NCI-H2081 (cell line): Measurements from ENCODE around the gene PRAC1.

ENCODE experiments used
- DNase-seq, 2 experiments: peaks; one replicate each; lab custom pipeline; 2025; lab: John Stamatoyannopoulos, UW

Gene PRAC1

GRCh38 chr17:48747445-48748363 lies 25.4 kb upstream of the PRAC1 start:
- DNase-seq: no peak

GRCh38 chr17:48746916-48747444 lies 24.7 kb upstream of the PRAC1 start:
- DNase-seq: no peak

DNA sequence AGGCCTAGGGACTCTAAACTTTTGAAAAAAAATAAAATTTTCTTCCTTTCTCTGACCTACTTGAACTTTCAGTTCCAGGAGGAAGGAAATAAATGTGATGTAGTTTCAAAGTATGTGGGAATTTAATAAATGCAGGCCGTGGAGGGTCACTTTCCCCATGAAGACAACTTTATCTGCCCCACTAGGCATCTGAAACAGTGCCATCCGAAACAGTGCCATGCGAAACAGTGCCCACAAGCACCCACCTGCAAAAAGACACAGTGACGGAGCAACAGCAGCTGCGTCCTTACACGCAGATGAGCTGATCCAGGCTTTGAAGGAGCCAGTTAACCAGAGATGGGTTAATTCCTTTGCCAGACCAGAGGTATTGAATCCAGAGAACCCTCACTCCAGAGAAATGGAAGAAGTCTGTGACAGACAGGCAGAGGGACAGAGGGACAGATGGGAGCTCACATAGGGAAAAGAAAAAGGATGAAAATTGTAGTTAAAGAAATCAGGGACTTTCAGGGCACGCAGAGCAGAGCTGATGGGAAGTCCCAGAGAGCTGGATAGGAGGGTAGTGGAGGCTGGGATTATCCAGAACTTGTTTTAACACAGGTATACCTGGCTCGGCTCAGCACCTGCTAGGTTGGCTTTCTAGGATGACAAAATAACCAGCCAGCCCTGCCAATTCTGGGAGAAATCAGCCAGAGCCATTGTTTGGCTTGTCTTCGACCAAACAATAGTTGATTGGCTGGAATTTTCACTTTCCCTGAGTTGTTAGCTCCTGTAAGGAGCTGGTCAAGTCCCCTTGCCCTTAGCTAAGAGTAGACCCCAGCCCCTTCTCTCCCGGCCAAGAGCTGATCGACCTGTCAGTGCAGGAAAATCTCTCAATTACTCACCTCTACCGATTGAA lies 23.3 kb upstream of the PRAC1 start:
- DNase-seq: peak in 1 of 2 experiments; percentile 33

GRCh38 chr17:48740537-48740936 lies 18.2 kb upstream of the PRAC1 start:
- no peak for DNase-seq

DNA sequence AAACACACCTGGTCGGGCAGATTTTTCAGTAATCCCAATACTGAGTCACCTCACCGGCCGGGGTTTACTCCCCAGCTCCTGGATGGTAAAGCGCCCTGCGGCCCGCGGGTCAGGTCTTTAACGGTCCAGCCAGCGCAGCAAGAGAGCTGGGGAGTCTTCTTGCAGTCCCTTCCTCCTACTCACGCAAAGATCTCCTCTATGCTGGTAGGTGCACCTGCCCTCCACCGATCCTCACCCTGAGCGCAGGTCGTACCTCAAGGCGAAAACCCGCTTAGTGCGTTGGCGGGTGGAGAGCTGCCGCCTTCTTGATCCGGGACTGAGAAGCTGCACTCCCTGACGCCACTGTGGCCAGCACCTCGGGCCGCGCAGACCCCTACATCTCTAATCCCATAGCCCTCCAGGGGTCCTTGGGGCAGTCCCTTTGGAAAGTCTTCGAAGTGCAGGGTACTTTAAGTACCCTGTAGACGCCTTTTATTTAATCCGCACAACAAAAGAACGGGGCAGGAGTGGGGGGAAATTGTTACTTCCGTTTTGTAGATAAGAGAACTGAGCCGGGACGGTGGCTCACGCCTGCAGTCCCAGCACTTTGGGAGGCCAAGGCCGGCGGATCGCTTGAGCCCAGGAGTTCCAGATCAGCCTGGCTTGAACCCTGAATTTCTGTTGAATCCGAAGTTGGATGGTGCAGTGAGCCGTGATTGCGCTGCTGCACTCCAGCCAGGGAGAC lies 16.6 kb upstream of the PRAC1 start:
- DNase-seq: no peak

GRCh38 chr17:48738424-48738802 lies 16.1 kb upstream of the PRAC1 start:
- DNase-seq: no peak

GRCh38 chr17:48737330-48738043 lies 15.2 kb upstream of the PRAC1 start:
- DNase-seq: no peak

DNA sequence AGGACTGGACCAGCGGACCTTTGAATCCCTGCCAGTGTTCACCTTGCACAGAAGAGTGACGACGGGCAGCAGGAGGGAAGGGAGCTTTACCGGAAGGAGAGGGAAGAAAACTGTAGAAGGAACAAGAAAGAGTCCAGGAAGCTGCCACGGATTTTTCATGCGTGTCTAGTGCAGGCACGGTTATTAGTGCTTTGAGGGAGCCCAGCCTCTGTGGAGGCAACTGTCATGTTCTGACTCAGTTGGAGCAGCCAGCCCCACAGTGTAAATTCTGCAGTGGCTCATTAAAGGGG lies 12.7 kb upstream of the PRAC1 start:
- no peak for DNase-seq

DNA sequence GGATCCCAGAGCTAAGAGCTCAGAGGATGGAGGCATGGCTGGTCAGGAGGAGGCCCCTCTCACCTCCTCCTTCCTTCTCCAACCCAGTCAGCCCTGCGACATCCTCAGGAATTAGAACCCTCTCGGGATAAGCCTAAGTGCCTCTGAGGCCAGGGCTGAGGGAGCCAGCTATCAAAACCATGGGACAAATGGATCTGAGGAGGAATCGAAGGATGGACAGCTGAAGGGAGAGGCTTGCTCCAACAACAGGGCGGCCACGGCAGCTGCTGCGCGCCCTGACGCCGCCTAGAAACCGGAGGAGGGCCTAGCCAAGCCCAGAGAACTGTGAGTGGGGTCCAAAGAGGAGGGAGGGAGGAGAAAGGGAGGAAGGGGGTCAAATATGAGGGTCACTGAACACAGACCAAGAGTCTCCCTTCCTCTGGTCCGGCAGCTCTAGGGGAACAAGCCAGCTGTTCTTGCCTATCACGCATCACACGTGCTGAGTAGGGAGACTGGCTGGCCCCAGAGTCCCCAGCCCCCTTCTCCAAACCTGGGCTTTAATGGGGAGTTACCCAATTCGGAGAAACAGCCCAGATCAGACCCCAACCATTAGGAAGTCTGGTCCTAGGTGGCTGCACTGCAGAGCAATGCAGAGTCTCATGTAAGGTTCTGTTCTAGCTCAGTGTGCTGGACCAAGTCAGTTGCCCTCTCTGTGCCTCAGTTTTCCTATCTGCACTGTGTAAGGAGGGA lies 12.2 kb upstream of the PRAC1 start:
- DNase-seq: no peak

GRCh38 chr17:48733632-48734328 lies 11.5 kb upstream of the PRAC1 start:
- no peak for DNase-seq

GRCh38 chr17:48732688-48733629 lies 10.6 kb upstream of the PRAC1 start:
- no peak for DNase-seq

DNA sequence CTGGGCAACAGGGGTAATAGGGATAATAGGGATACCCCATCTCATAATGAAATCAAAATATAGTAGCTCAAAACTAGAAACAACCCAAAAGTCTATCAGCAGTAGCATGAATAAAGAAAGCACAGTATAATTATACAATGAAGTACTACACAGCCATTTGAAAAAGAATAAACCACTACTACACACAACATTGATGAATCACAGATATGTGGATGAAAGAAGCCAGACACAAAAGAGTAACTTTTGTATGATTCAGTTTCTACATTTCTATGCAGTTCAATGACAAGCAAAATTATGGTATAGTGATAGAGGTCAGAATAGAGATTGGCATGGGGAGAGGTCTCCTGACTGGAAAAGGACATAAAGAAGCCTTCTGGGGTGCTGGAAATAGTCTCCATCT lies 9.0 kb upstream of the PRAC1 start:
- DNase-seq: no peak

DNA sequence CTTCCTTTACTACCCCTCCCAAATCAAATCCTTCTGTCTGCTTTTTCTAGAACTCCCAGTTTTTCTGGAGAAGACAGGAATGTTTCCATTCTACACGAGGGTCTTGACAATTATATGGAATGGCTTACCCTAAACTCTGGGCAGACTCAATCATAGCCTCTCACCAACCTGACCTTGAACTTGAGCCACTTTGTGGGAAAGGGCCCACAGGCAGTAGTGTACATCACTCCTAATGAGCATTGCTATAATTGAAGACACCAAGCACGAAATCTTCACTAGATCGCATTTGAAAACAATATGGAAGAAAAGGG lies 7.9 kb upstream of the PRAC1 start:
- DNase-seq: no peak

DNA sequence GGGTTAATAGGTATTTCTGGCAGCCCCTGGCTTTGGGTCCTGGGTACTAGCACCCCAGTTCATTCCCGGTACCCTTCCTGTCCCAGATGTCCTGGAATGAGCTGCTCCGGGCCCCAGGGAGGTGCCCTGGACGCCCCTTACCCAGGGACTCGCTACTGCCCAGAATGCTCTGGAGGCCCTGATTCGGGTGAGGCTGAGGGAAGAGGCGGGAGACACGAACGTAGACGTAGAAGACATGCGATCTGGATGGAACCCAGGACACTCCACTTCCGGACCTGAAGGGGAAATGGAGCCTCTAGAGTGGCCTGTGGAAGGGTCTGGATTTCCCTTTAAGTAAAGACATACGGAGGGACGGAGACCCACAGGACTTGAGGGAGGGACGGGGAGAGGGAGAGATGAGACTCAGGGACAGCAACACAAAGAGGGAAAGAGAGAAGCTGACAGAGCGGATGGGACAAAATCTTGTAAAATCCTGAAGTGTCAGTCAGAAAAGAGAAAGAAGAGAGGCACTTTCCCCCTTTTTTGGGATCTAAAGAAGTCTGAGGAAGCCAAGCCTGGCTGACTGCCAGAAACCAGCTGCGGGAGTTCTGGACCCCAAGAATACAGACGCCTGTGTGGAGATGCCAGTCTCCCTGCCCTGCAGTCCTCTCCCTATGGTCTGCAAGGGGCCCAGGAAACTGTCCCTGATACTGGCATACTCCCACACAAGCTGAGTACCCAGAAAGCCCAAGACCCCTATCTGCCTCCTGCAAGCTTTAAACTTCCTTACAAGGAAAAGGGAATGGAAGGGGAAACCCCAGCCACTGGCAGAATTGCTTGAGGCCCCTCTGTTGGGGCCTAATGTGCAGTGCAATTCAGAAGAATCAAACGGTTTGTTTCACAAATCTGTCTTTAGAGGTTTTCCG lies 7.3 kb upstream of the PRAC1 start:
- DNase-seq: no peak

DNA sequence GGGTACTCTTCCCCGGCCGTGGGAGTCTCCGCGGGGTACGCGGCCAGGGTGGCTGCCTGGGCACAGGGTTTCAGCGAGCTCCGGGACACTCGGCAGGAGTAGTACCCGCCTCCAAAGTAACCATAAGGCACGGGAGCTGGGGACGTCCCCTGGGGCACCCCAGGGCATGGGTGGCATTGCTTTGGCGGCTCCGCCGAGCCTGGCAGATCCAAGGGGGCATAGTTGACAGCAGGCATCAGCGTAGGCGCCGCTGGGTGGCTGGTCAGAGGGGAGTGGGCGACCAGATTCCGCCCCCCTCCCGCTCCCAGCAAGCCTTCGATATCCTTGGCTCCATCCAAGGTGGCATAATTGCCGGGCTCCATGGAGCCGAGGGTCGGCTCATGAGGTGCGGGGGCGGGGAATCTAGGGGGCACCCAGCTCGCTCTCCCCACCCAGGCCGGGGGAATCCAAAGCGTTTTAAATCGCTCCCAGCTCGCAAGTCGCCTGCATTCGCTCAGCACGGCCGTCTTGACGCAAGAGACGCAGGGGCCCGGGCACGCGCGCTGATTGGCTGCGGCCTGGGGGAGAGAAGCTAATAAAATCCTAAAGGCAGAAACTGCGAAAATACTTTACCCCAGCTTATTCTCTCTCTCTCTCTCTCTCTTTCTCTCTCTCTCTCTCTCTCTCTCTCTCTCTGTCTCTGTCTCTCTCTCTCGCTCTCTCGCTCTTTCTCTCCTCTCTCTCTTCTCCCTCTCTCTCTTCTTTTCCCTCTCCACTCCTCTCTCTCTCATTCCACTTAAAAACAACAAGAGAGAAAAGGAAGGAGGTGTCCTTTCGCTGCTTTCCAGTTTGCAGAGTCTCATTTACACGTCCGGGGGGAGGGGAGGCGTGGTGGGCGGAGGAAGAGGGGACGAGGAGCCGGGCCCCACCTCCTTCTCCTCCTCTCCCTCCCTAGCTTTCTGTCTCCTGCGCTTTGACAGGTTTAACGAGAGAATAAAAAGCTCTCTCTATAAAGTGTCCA lies 6.2 kb upstream of the PRAC1 start, which contains the start of gene HOXB13:
Gene HOXB13, minus strand, starts transcription at position 519 of the 1,000 bp plus-strand sequence. Its CDS starts 157 bp downstream, at position 362.
- peak; percentile 56 to 59 for DNase-seq

- no peak for DNase-seq
Measured at GRCh38 chr17:48727415-48728175, 5.3 kb upstream of the PRAC1 start.
